ENCODE results near the gene AXIN1. TPM values are rescaled to one million over a fixed set of nuclear protein-coding genes. Genes with fewer than 3 reads are reported as not detected.
"Not testable (repeated sequence)": the region's sequence is repeated elsewhere in the genome, so short reads cannot be mapped to it uniquely, and the experiment has no call there.

AXIN1 gene
- total RNA-seq, 4 donors from 2014 or later, result 17.5 to 29.7 (median 26.4) TPM

- DNase-seq, result no peak
- H3K9me3 ChIP-seq, result no peaks in the 10 kb centered on the region
- no peaks in the 10 kb centered on the region for H3K27me3 ChIP-seq
- no peak overlapping the region for H3K27ac ChIP-seq
- no peak overlapping the region for H3K4me3 ChIP-seq (replicated peaks in 1 of 3)
- intact Hi-C loops (cut with DNase I), result loop anchor here (5.0 kb wide), 1 partner anchor 118 kb away; the partner anchor contains the start of gene FAM234A
- whole genome bisulfite sequencing, 2 donors, result 93 to 94% methylated on average over 8 of the region's 8 CpGs
- peaks cover 20 to 28% of the 10 kb centered on the region in 2 donors for H3K4me1 ChIP-seq
- peaks cover 0 to 8% of the 10 kb centered on the region in 2 donors for H3K36me3 ChIP-seq
- TF ChIP-seq CTCF (IDR thresholded peaks at IDR 0.05), result no peak
- TF ChIP-seq POLR2A (IDR thresholded peaks at IDR 0.05), result no peak
These were observed 2.3 kb downstream of the AXIN1 start for GRCh38 chr16:350203-350602.

- intact Hi-C loops (cut with DNase I), result no loop called here
- TF ChIP-seq CTCF (IDR thresholded peaks at IDR 0.05) (no peak), POLR2A (IDR thresholded peaks at IDR 0.05) (no peak)
- Histone ChIP-seq H3K4me1 (peaks cover 20 to 28% of the 10 kb centered on the region in 2 donors), H3K27ac (no peak overlapping the region), H3K36me3 (peaks cover 0 to 8% of the 10 kb centered on the region in 2 donors), H3K4me3 (replicated peaks in 1 of 3) (no peak overlapping the region), H3K27me3 (no peaks in the 10 kb centered on the region), H3K9me3 (no peaks in the 10 kb centered on the region)
- WGBS, 2 donors, result 30 to 48% methylated on average over 6 of the region's 7 CpGs
- peak; percentile 79 for DNase-seq
These were observed 3.3 kb downstream of the AXIN1 start for GRCh38 chr16:349211-349610.

- H3K27me3 ChIP-seq; H3K36me3 ChIP-seq; intact Hi-C loops (cut with DNase I); H3K27ac ChIP-seq; DNase-seq; H3K4me3 ChIP-seq (replicated peaks in 1 of 3); H3K9me3 ChIP-seq: not testable (repeated sequence)
- WGBS, 2 donors, result 91 to 94% methylated on average over 10 of the region's 10 CpGs
- H3K4me1 ChIP-seq, result peaks cover 20 to 28% of the 10 kb centered on the region in 2 donors
These were observed 4.0 kb downstream of the AXIN1 start for GRCh38 chr16:348495-348894.

- DNase-seq, result no peak
- 81 to 87% methylated on average over 6 of the region's 6 CpGs for whole genome bisulfite sequencing, 2 donors
- Histone ChIP-seq H3K27ac (no peak overlapping the region), H3K4me3 (replicated peaks in 1 of 3) (no peak overlapping the region), H3K27me3 (no peaks in the 10 kb centered on the region), H3K9me3 (no peaks in the 10 kb centered on the region), H3K4me1 (peaks cover 17 to 25% of the 10 kb centered on the region in 2 donors), H3K36me3 (peaks cover 0 to 8% of the 10 kb centered on the region in 2 donors)
- intact Hi-C loops (cut with DNase I), result no loop called here
- TF ChIP-seq POLR2A (IDR thresholded peaks at IDR 0.05), result no peak
- TF ChIP-seq CTCF (IDR thresholded peaks at IDR 0.05), result no peak
These were observed 5.3 kb downstream of the AXIN1 start for GRCh38 chr16:347203-347602.

- no peak overlapping the region for H3K4me3 ChIP-seq (replicated peaks in 1 of 3)
- TF ChIP-seq POLR2A (IDR thresholded peaks at IDR 0.05) (no peak), CTCF (IDR thresholded peaks at IDR 0.05) (no peak)
- peaks cover 15 to 23% of the 10 kb centered on the region in 2 donors for H3K4me1 ChIP-seq
- intact Hi-C loops (cut with DNase I), result no loop called here
- H3K36me3 ChIP-seq, result peaks cover 0 to 8% of the 10 kb centered on the region in 2 donors
- no peak overlapping the region for H3K27ac ChIP-seq
- DNase-seq, result no peak
- H3K9me3 ChIP-seq, result no peaks in the 10 kb centered on the region
- H3K27me3 ChIP-seq, result no peaks in the 10 kb centered on the region
- 91 to 93% methylated on average over 14 to 15 of the region's 15 CpGs for WGBS, 2 donors
These were observed 5.9 kb downstream of the AXIN1 start for GRCh38 chr16:346587-346986.

GRCh38 chr16:345772-346171 lies 6.8 kb downstream of the AXIN1 start:
- Histone ChIP-seq H3K4me3 (replicated peaks in 1 of 3) (no peak overlapping the region), H3K36me3 (peaks cover 0 to 8% of the 10 kb centered on the region in 2 donors), H3K4me1 (peaks cover 10 to 16% of the 10 kb centered on the region in 2 donors), H3K27me3 (no peaks in the 10 kb centered on the region), H3K27ac (no peak overlapping the region), H3K9me3 (no peaks in the 10 kb centered on the region)
- intact Hi-C loops (cut with DNase I), result no loop called here
- WGBS, 2 donors, result 87 to 89% methylated on average over 11 of the region's 11 CpGs
- no peak for TF ChIP-seq POLR2A (IDR thresholded peaks at IDR 0.05)
- TF ChIP-seq CTCF (IDR thresholded peaks at IDR 0.05), result no peak
- DNase-seq, result no peak

Measured in thyroid gland (tissue), 4 donors.